Liver (tissue), 3 donors: Measurements from ENCODE around the gene SCGB2B2.
"Not testable (repeated sequence)": the region's sequence is repeated elsewhere in the genome, so short reads cannot be mapped to it uniquely, and the experiment has no call there.

Experiments used
- ATF3 ChIP-seq: IDR thresholded peaks from 2 replicates; pipeline ENCODE4 v1.6.1; 2016; ENCODE audit warnings: antibody characterized with exemption
- CTCF ChIP-seq: fragments of 150-350 bp; IDR thresholded peaks from 2 replicates; pipeline ENCODE4 v1.5.1; 2017; ENCODE audit warnings: improper control_type of control experiment, low read depth, low read length; ENCODE audit not compliant: missing input control
- EGR1 ChIP-seq, 2 donors: IDR thresholded peaks; 2 replicates each; pipeline ENCODE4 v1.6.1; 2016 to 2018; ENCODE audit warnings: antibody characterized with exemption in 2 of 2, low read depth in 2 of 2
- FOXA1 ChIP-seq: IDR thresholded peaks from 2 replicates; pipeline ENCODE4 v1.6.1; 2016; ENCODE audit warnings: antibody characterized with exemption
- GABPA ChIP-seq, 2 donors: IDR thresholded peaks in 1 of 2; conservative IDR thresholded peaks in 1 of 2; 2 replicates each; pipeline ENCODE4 v1.6.1; 2016; ENCODE audit warnings: antibody characterized with exemption in 2 of 2, mild to moderate bottlenecking in 1 of 2, moderate library complexity in 1 of 2
- HNF4G ChIP-seq: IDR thresholded peaks from 2 replicates; pipeline ENCODE4 v1.6.1; 2016; ENCODE audit warnings: antibody characterized with exemption
- JUND ChIP-seq, 2 donors: IDR thresholded peaks; 2 replicates each; pipeline ENCODE4 v1.6.1; 2016; ENCODE audit warnings: antibody characterized with exemption in 2 of 2
- MAX ChIP-seq: IDR thresholded peaks from 2 replicates; pipeline ENCODE4 v1.6.1; 2016; ENCODE audit warnings: antibody characterized with exemption
- RAD21 ChIP-seq, 2 donors: IDR thresholded peaks; 2 replicates each; pipeline ENCODE4 v1.6.1; 2016; ENCODE audit warnings: antibody characterized with exemption in 2 of 2, mild to moderate bottlenecking in 2 of 2
- REST ChIP-seq: IDR thresholded peaks from 2 replicates; pipeline ENCODE4 v1.6.1; 2016; ENCODE audit warnings: antibody characterized with exemption, mild to moderate bottlenecking
- SP1 ChIP-seq: IDR thresholded peaks from 2 replicates; pipeline ENCODE4 v1.6.1; 2018; ENCODE audit warnings: antibody characterized with exemption, mild to moderate bottlenecking
- TAF1 ChIP-seq: conservative IDR thresholded peaks from 2 replicates; pipeline ENCODE4 v1.6.1; 2016; ENCODE audit warnings: antibody characterized with exemption, mild to moderate bottlenecking
- YY1 ChIP-seq: IDR thresholded peaks from 2 replicates; pipeline ENCODE4 v1.6.1; 2016; ENCODE audit warnings: antibody characterized with exemption, mild to moderate bottlenecking
- ZBTB33 ChIP-seq: IDR thresholded peaks from 2 replicates; pipeline ENCODE4 v1.6.1; 2016; ENCODE audit warnings: antibody characterized with exemption
- donor health status: healthy.
- donor health status: healthy.

GRCh38 chr19:34685266-34685665, 8.3 kb upstream of the SCGB2B2 start:
- TF ChIP-seq HNF4G; CTCF; JUND (IDR thresholded peaks at IDR 0.05); TAF1; ZBTB33; RAD21 (IDR thresholded peaks at IDR 0.05); FOXA1; REST; SP1; MAX; ATF3; YY1; GABPA (IDR thresholded peaks at IDR 0.05 in 1 of 2, conservative IDR thresholded peaks at IDR 0.05 in 1 of 2); EGR1 (IDR thresholded peaks at IDR 0.05; ENCODE audit: low read depth in 2 of 2): not testable (repeated sequence)
